IMR-90 (cell line): Measurements from ENCODE around the gene ZNF134.

Source experiments
- POLR2A ChIP-seq: IDR thresholded peaks from 2 replicates; pipeline ENCODE4 v1.6.1; 2012; ENCODE audit warnings: mild to moderate bottlenecking, low read depth, low read length
- RAD21 ChIP-seq: IDR thresholded peaks from 2 replicates; pipeline ENCODE4 v1.6.1; 2012; ENCODE audit warnings: low read length, improper control_type of control experiment
- RFX5 ChIP-seq: IDR thresholded peaks from 2 replicates; pipeline ENCODE4 v1.8.0; 2012; ENCODE audit warnings: low read depth, mild to moderate bottlenecking, low read length, moderate library complexity
- SMC3 ChIP-seq: fragments of 150-350 bp; IDR thresholded peaks from 2 replicates; pipeline ENCODE4 v1.6.1; 2016; ENCODE audit warnings: low read depth, mild to moderate bottlenecking, antibody characterized with exemption, low read length, moderate library complexity
- USF2 ChIP-seq: fragments of 150-350 bp; IDR thresholded peaks from 2 replicates; pipeline ENCODE4 v1.6.1; 2017; ENCODE audit warnings: mild to moderate bottlenecking, antibody characterized with exemption, low read length, low read depth
- TF ChIP-seq, protein P1 (sequence below): conservative IDR thresholded peaks from 2 replicates; pipeline ENCODE4 v1.5.1; 2012; ENCODE audit warnings: mild to moderate bottlenecking, low read depth, low read length, improper control_type of control experiment

- TF ChIP-seq USF2: no peak
- no peak for TF ChIP-seq POLR2A
- TF ChIP-seq SMC3: no peak
- TF ChIP-seq RFX5: no peak
- TF ChIP-seq, protein P1, sequence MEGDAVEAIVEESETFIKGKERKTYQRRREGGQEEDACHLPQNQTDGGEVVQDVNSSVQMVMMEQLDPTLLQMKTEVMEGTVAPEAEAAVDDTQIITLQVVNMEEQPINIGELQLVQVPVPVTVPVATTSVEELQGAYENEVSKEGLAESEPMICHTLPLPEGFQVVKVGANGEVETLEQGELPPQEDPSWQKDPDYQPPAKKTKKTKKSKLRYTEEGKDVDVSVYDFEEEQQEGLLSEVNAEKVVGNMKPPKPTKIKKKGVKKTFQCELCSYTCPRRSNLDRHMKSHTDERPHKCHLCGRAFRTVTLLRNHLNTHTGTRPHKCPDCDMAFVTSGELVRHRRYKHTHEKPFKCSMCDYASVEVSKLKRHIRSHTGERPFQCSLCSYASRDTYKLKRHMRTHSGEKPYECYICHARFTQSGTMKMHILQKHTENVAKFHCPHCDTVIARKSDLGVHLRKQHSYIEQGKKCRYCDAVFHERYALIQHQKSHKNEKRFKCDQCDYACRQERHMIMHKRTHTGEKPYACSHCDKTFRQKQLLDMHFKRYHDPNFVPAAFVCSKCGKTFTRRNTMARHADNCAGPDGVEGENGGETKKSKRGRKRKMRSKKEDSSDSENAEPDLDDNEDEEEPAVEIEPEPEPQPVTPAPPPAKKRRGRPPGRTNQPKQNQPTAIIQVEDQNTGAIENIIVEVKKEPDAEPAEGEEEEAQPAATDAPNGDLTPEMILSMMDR: no peak
- TF ChIP-seq RAD21: no peak
Observed at GRCh38 chr19:57648331-57649003, 34.4 kb downstream of the ZNF134 start.
